Smooth muscle cell (in vitro differentiated cells): Measurements from ENCODE around the gene IFT172. TPM values are rescaled to one million over a fixed set of nuclear protein-coding genes. Genes with fewer than 3 reads are reported as not detected.

Experiments used
- DNase-seq: peaks from one replicate; lab custom pipeline; 2025; ENCODE audit not compliant: unreplicated experiment; lab: John Stamatoyannopoulos, UW
- H2AFZ ChIP-seq: fragments of 200-600 bp; sonication (generic); 2 replicates; pipeline ENCODE4 v1.6.0; 2016; ENCODE audit warnings: antibody characterized with exemption, low read depth, mild to moderate bottlenecking
- H3F3A ChIP-seq: fragments of 200-600 bp; sonication (generic); 2 replicates; pipeline ENCODE4 v1.6.0; 2017; ENCODE audit warnings: antibody characterized with exemption, low read depth
- H3K27ac ChIP-seq: fragments of 200-600 bp; sonication (generic); 2 replicates; pipeline ENCODE4 v1.5.1; 2016; ENCODE audit warnings: low read depth, mild to moderate bottlenecking
- H3K27me3 ChIP-seq: fragments of 200-600 bp; sonication (generic); 2 replicates; pipeline ENCODE4 v1.6.1; 2016; ENCODE audit warnings: low read depth, mild to moderate bottlenecking
- H3K36me3 ChIP-seq: fragments of 200-600 bp; sonication (generic); 2 replicates; pipeline ENCODE4 v1.5.1; 2016; ENCODE audit warnings: low read depth
- H3K4me1 ChIP-seq: fragments of 200-600 bp; sonication (generic); 2 replicates; pipeline ENCODE4 v1.5.1; 2016; ENCODE audit warnings: low read depth
- H3K4me2 ChIP-seq: fragments of 200-600 bp; sonication (generic); 2 replicates; pipeline ENCODE4 v1.6.0; 2016; ENCODE audit warnings: mild to moderate bottlenecking
- H3K4me3 ChIP-seq: fragments of 200-600 bp; sonication (generic); 2 replicates; pipeline ENCODE4 v1.5.1; 2016; ENCODE audit warnings: mild to moderate bottlenecking
- H3K79me2 ChIP-seq: fragments of 200-600 bp; sonication (generic); 2 replicates; pipeline ENCODE4 v1.6.0; 2016; ENCODE audit warnings: low read depth, mild to moderate bottlenecking
- H3K9ac ChIP-seq: fragments of 200-600 bp; sonication (generic); 2 replicates; pipeline ENCODE4 v1.6.0; 2016; ENCODE audit warnings: low read depth
- H3K9me3 ChIP-seq: fragments of 200-600 bp; sonication (generic); replicated peaks from 2 replicates; pipeline ENCODE4 v1.5.1; 2016; ENCODE audit warnings: low read depth
- H4K20me1 ChIP-seq: fragments of 200-600 bp; sonication (generic); 2 replicates; pipeline ENCODE4 v1.6.0; 2016; ENCODE audit warnings: low read depth
- CTCF ChIP-seq: fragments of 200-600 bp; sonication (generic); IDR thresholded peaks from 2 replicates; pipeline ENCODE4 v1.5.1; 2017; ENCODE audit warnings: borderline replicate concordance, mild to moderate bottlenecking, antibody characterized with exemption; ENCODE audit not compliant: insufficient read depth, poor library complexity, severe bottlenecking
- WGBS: methylation state at CpG from one replicate; pipeline ENCODE4 v1.1.7; 2016; ENCODE audit warnings: low lambda C conversion rate; 5-methylcytosine and 5-hydroxymethylcytosine counted together
- polyA plus RNA-seq: library from polyadenylated mRNA; unstranded; fragments of >200 nt; fragmentation: Nextera tagmentation; extraction: Ambion mirVana; gene quantifications from 2 replicates; pipeline ENCODE4 v1.2.1, GENCODE V29; 2016
- total RNA-seq: library from RNA; depleted of rRNA; stranded (reverse); fragments of >200 nt; gene quantifications from 2 replicates; pipeline ENCODE4 v1.2.3, GENCODE V29; 2014

The IFT172 gene
- total and polyA plus RNA-seq, 2 experiments from 2014 or later, result 12.5 to 26.3 TPM

GRCh38 chr2:27464443-27464842, 25.1 kb downstream of the IFT172 start:
- no peak for TF ChIP-seq CTCF
- Histone ChIP-seq H2AFZ (no peak overlapping the region), H3K4me1 (no peaks in the 10 kb centered on the region), H3K9me3 (no peaks in the 10 kb centered on the region), H3K4me2 (no peak overlapping the region), H3K27ac (no peak overlapping the region), H3K36me3 (no peaks in the 10 kb centered on the region), H3K27me3 (no peaks in the 10 kb centered on the region), H3F3A (no peaks in the 10 kb centered on the region), H3K9ac (no peak overlapping the region), H3K79me2 (no peaks in the 10 kb centered on the region), H4K20me1 (no peaks in the 10 kb centered on the region), H3K4me3 (no peak overlapping the region)
- no peak for DNase-seq
- WGBS, result 97% methylated on average over 7 of the region's 7 CpGs

- 98% methylated on average over 8 of the region's 8 CpGs for WGBS
These were observed 28.4 kb downstream of the IFT172 start for GRCh38 chr2:27461118-27461517.

GRCh38 chr2:27453968-27454367, 35.6 kb downstream of the IFT172 start:
- no peak overlapping the region for H3K9ac ChIP-seq
- no peaks in the 10 kb centered on the region for H3F3A ChIP-seq
- H3K79me2 ChIP-seq, result no peaks in the 10 kb centered on the region
- no peak for TF ChIP-seq CTCF
- no peaks in the 10 kb centered on the region for H3K9me3 ChIP-seq
- H3K4me3 ChIP-seq, result no peak overlapping the region
- no peaks in the 10 kb centered on the region for H3K4me1 ChIP-seq
- no peak overlapping the region for H2AFZ ChIP-seq
- no peak for DNase-seq
- H3K27me3 ChIP-seq, result no peaks in the 10 kb centered on the region
- no peak overlapping the region for H3K27ac ChIP-seq
- 96% methylated on average over 7 of the region's 7 CpGs for WGBS
- no peak overlapping the region for H3K4me2 ChIP-seq
- no peaks in the 10 kb centered on the region for H3K36me3 ChIP-seq
- no peaks in the 10 kb centered on the region for H4K20me1 ChIP-seq

More at GRCh38 chr2:27461118-27461517, 28.4 kb downstream of the IFT172 start:
- Histone ChIP-seq H3K9ac (no peak overlapping the region), H2AFZ (no peak overlapping the region), H3K4me1 (no peaks in the 10 kb centered on the region), H3K4me3 (no peak overlapping the region), H4K20me1 (no peaks in the 10 kb centered on the region), H3K27ac (no peak overlapping the region), H3K9me3 (no peaks in the 10 kb centered on the region), H3K27me3 (no peaks in the 10 kb centered on the region), H3K36me3 (no peaks in the 10 kb centered on the region), H3K79me2 (no peaks in the 10 kb centered on the region), H3F3A (no peaks in the 10 kb centered on the region), H3K4me2 (no peak overlapping the region)
- TF ChIP-seq CTCF, result no peak
- DNase-seq, result no peak

GRCh38 chr2:27451095-27451494, 38.4 kb downstream of the IFT172 start:
- DNase-seq, result no peak
- WGBS, result 100% methylated on average over 1 of the region's 1 CpG
- H4K20me1 ChIP-seq, result no peaks in the 10 kb centered on the region
- H3K9me3 ChIP-seq, result no peaks in the 10 kb centered on the region
- H3K4me1 ChIP-seq, result no peaks in the 10 kb centered on the region
- no peaks in the 10 kb centered on the region for H3K79me2 ChIP-seq
- TF ChIP-seq CTCF, result no peak
- H3K27me3 ChIP-seq, result no peaks in the 10 kb centered on the region
- H3F3A ChIP-seq, result no peaks in the 10 kb centered on the region
- no peak overlapping the region for H3K9ac ChIP-seq
- H3K4me2 ChIP-seq, result no peak overlapping the region
- no peak overlapping the region for H3K27ac ChIP-seq
- no peak overlapping the region for H3K4me3 ChIP-seq
- no peaks in the 10 kb centered on the region for H3K36me3 ChIP-seq
- H2AFZ ChIP-seq, result no peak overlapping the region
